ENCODE data around the gene PATJ.
"Not testable (repeated sequence)": the region's sequence is repeated elsewhere in the genome, so short reads cannot be mapped to it uniquely, and the experiment has no call there.

The PATJ gene

DNA sequence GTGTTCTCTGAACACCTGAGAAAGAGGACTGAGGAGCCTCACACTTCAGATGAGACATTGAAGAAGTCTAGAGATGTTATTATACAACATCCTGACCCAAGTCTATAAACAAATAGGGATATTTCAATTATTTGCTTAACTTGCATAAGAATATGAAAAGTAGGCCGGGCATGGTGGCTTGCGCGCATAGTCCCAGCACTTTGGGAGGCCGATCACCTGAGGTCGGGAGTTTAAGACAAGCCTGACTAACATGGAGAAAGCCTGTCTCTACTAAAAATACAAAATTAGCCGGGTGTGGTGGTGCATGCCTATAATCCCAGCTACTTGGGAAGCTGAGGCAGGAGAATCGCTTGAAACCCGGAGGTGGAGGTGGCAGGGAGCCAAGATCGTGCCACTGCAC, 478.2 kb downstream of the PATJ start:
- not testable (repeated sequence) for FAIRE-seq; DNase-seq (ENCODE audit: extremely low spot score, insufficient read length, low read depth)

DNA sequence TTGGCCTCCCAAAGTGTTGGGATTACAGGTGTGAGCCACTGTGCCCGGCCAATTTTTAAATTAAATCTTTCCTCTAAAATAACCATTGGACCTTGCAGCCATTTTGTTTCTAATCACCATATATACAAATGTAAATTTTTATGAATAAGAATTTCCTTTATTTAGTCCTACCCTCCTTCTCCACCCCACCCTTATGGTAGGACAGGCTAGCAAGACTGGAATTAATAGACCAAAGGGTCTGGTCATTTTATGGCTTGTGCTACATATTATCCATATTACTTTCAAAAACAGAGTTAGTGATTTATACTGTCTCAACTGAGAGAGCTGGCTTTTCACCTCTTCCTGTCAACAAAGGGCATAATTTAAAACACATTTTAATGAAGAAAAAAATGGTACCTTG, 478.9 kb downstream of the PATJ start:
- DNase-seq (ENCODE audit: extremely low spot score, insufficient read length, low read depth) (no peak), FAIRE-seq (no peak)

DNA sequence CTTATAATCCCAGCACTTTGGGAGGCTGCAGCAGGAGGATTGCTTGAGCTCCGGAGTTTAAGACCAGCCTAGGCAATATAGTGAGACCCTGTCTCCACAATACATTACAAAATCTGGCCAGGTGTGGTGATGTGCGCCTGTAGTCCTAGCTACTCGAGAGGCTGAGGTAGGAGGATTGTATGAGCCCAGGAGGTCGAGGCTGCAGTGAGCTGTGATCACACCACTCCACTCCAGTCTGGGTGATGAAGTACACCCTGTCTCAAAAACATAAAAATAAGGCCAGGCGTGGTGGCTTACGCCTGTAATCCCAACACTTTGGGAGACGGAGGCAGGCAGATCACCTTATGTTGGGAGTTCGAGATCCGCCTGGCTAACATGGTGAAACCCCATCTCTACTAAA, 480.0 kb downstream of the PATJ start:
- no peak for FAIRE-seq

GRCh38 chr1:62224182-62224581, 481.9 kb downstream of the PATJ start:
- DNase-seq (ENCODE audit: extremely low spot score, insufficient read length, low read depth): no peak
- no peak for FAIRE-seq

More for the DNA sequence above, 480.0 kb downstream of the PATJ start:
- no peak for DNase-seq (ENCODE audit: extremely low spot score, insufficient read length, low read depth)

- DNase-seq (ENCODE audit: extremely low spot score, insufficient read length, low read depth) (no peak), FAIRE-seq (no peak)
These were observed 485.2 kb downstream of the PATJ start for GRCh38 chr1:62227496-62227895.

All from GM18507 (cell line).